H9 (cell line): Measurements from ENCODE around the gene GRIN2A. TPM values are rescaled to one million over a fixed set of nuclear protein-coding genes. Genes with fewer than 3 reads are reported as not detected.

Source experiments
- DNase-seq: peaks from one replicate; pipeline ENCODE4 v3.0.0-alpha.2; 2017
- H2AFZ ChIP-seq: one replicate; pipeline ENCODE4 v1.6.1; 2013; ENCODE audit warnings: mild to moderate bottlenecking, low read length, control low read depth, moderate library complexity
- H2AK5ac ChIP-seq: 2 replicates; pipeline ENCODE4 v1.6.1; 2013; ENCODE audit warnings: low read length, control low read depth, mixed read lengths; ENCODE audit not compliant: insufficient read length
- H2BK120ac ChIP-seq: one replicate; pipeline ENCODE4 v1.6.1; 2013; ENCODE audit warnings: low read depth, mild to moderate bottlenecking, low read length, control low read depth, inconsistent platforms; ENCODE audit not compliant: poor library complexity, severe bottlenecking
- H2BK12ac ChIP-seq: 2 replicates; pipeline ENCODE4 v1.6.1; 2013; ENCODE audit warnings: low read length, control low read depth, mixed read lengths, low read depth; ENCODE audit not compliant: insufficient read length
- H2BK15ac ChIP-seq: 2 replicates; pipeline ENCODE4 v1.6.1; 2013; ENCODE audit warnings: low read depth, low read length, control low read depth
- H2BK20ac ChIP-seq: one replicate; pipeline ENCODE4 v1.6.1; 2013; ENCODE audit warnings: low read depth, mild to moderate bottlenecking, low read length, control low read depth, inconsistent platforms; ENCODE audit not compliant: poor library complexity, severe bottlenecking
- H2BK5ac ChIP-seq: 2 replicates; pipeline ENCODE4 v1.6.1; 2013; ENCODE audit warnings: low read length, control low read depth, mixed read lengths; ENCODE audit not compliant: insufficient read length
- H3K14ac ChIP-seq: 2 replicates; pipeline ENCODE4 v1.6.1; 2013; ENCODE audit warnings: low read length, control low read depth; ENCODE audit not compliant: insufficient read depth
- H3K18ac ChIP-seq: 2 replicates; pipeline ENCODE4 v1.6.1; 2013; ENCODE audit warnings: low read depth, mild to moderate bottlenecking, mixed read lengths, low read length, control low read depth; ENCODE audit not compliant: insufficient read length
- H3K23ac ChIP-seq: 2 replicates; pipeline ENCODE4 v1.6.1; 2013; ENCODE audit warnings: low read length, control low read depth, mixed read lengths, low read depth; ENCODE audit not compliant: insufficient read length
- H3K23me2 ChIP-seq: 2 replicates; pipeline ENCODE4 v1.6.1; 2013; ENCODE audit warnings: low read depth, mild to moderate bottlenecking, mixed read lengths, low read length, control low read depth; ENCODE audit not compliant: insufficient read length, poor library complexity, severe bottlenecking
- H3K27ac ChIP-seq: 2 replicates; pipeline ENCODE4 v1.5.1; 2013; ENCODE audit warnings: low read length, control low read depth, mixed read lengths, low read depth; ENCODE audit not compliant: insufficient read length
- H3K27me3 ChIP-seq: 2 replicates; pipeline ENCODE4 v1.6.1; 2013; ENCODE audit warnings: low read length, control low read depth, inconsistent platforms; ENCODE audit not compliant: insufficient read depth
- H3K4ac ChIP-seq: 2 replicates; pipeline ENCODE4 v1.6.1; 2013; ENCODE audit warnings: low read depth, mild to moderate bottlenecking, control low read depth, inconsistent platforms, low read length, moderate library complexity
- H3K4me1 ChIP-seq: 2 replicates; pipeline ENCODE4 v1.6.1; 2013; ENCODE audit warnings: low read length, control low read depth, inconsistent platforms; ENCODE audit not compliant: insufficient read depth
- H3K4me2 ChIP-seq: 2 replicates; pipeline ENCODE4 v1.6.1; 2013; ENCODE audit warnings: low read length, control low read depth, mixed read lengths; ENCODE audit not compliant: insufficient read length, insufficient read depth
- H3K56ac ChIP-seq: 2 replicates; pipeline ENCODE4 v1.6.1; 2013; ENCODE audit warnings: low read depth, mild to moderate bottlenecking, mixed read lengths, low read length, control low read depth; ENCODE audit not compliant: insufficient read length
- H3K79me1 ChIP-seq: 2 replicates; pipeline ENCODE4 v1.6.1; 2013; ENCODE audit warnings: low read depth, mild to moderate bottlenecking, moderate library complexity, low read length, control low read depth, inconsistent platforms; ENCODE audit not compliant: insufficient read depth, poor library complexity, severe bottlenecking
- H3K79me2 ChIP-seq: 2 replicates; pipeline ENCODE4 v1.6.1; 2013; ENCODE audit warnings: low read length, control low read depth, inconsistent platforms; ENCODE audit not compliant: insufficient read depth
- H3K9ac ChIP-seq: 2 replicates; pipeline ENCODE4 v1.6.1; 2013; ENCODE audit warnings: low read length, control low read depth, mixed read lengths; ENCODE audit not compliant: insufficient read length; ENCODE audit errors: extremely low read depth
- H3K9me3 ChIP-seq: one replicate; pipeline ENCODE4 v1.6.1; 2013; ENCODE audit warnings: low read depth, low read length, inconsistent platforms; ENCODE audit not compliant: control insufficient read depth
- H3T11ph ChIP-seq: one replicate; pipeline ENCODE4 v1.6.1; 2013; ENCODE audit warnings: mild to moderate bottlenecking, low read length, control low read depth, inconsistent platforms
- H4K20me1 ChIP-seq: one replicate; pipeline ENCODE4 v1.6.1; 2013; ENCODE audit not compliant: control insufficient read depth, insufficient read length, insufficient read depth
- H4K5ac ChIP-seq: 2 replicates; pipeline ENCODE4 v1.6.1; 2013; ENCODE audit warnings: low read depth, mild to moderate bottlenecking, mixed read lengths, low read length, control low read depth; ENCODE audit not compliant: insufficient read length
- H4K8ac ChIP-seq: replicated peaks from 2 replicates; pipeline ENCODE4 v1.6.1; 2013; ENCODE audit warnings: low read length, control low read depth, mixed read lengths, low read depth; ENCODE audit not compliant: insufficient read length
- H4K91ac ChIP-seq: 2 replicates; pipeline ENCODE4 v1.6.1; 2013; ENCODE audit warnings: low read depth, mild to moderate bottlenecking, moderate library complexity, mixed read lengths, low read length, control low read depth; ENCODE audit not compliant: insufficient read length
- H3K27ac Mint-ChIP-seq, 3 experiments: 2 replicates in 2 of 3; 3 replicates in 1 of 3; pipeline ENCODE4 v1.8.0; 2020 to 2021; ENCODE audit warnings: mixed read lengths in 3 of 3, mild to moderate bottlenecking in 1 of 3, moderate library complexity in 1 of 3
- H3K27me3 Mint-ChIP-seq: 2 replicates; pipeline ENCODE4 v1.8.0; 2021; ENCODE audit warnings: low read depth, mild to moderate bottlenecking, moderate library complexity, mixed read lengths
- H3K36me3 Mint-ChIP-seq, 3 experiments: 2 replicates in 2 of 3; 3 replicates in 1 of 3; pipeline ENCODE4 v1.8.0; 2020 to 2021; ENCODE audit warnings: low read depth in 3 of 3, mixed read lengths in 3 of 3; ENCODE audit not compliant: insufficient read depth in 1 of 3
- H3K4me1 Mint-ChIP-seq, 2 experiments: 2 replicates each; pipeline ENCODE4 v1.8.0; 2020; ENCODE audit warnings: mixed read lengths in 2 of 2
- H3K4me3 Mint-ChIP-seq, 2 experiments: 2 replicates in 1 of 2; 3 replicates in 1 of 2; pipeline ENCODE4 v1.8.0; 2020 to 2021; ENCODE audit warnings: mild to moderate bottlenecking in 2 of 2, mixed read lengths in 2 of 2, moderate library complexity in 1 of 2
- H3K9me3 Mint-ChIP-seq, 2 experiments: 2 replicates in 1 of 2; 3 replicates in 1 of 2; pipeline ENCODE4 v1.8.0; 2020; ENCODE audit warnings: mild to moderate bottlenecking in 2 of 2, mixed read lengths in 2 of 2, moderate library complexity in 1 of 2
- CTCF ChIP-seq: fragments of 200-600 bp; sonication (generic); conservative IDR thresholded peaks from 3 replicates; pipeline ENCODE4 v1.8.0; 2021; ENCODE audit warnings: antibody characterized with exemption, mild to moderate bottlenecking
- total RNA-seq: library from RNA; stranded (reverse); gene quantifications from 2 replicates; pipeline ENCODE4 v1.2.1, GENCODE V29; 2021

GRIN2A gene
- total RNA-seq, 1 experiment from 2014 or later = 1.5 TPM

- no peaks in the 10 kb centered on the region; the same call in 1 of the 2 replicates for H3K27me3 ChIP-seq
- Mint-ChIP-seq H3K36me3 (no peaks in the 10 kb centered on the region), H3K27ac (no peak overlapping the region), H3K4me1 (peaks cover 6 to 9% of the 10 kb centered on the region in 2 experiments; a peak in 3 of 4 replicates), H3K27me3 (peaks cover 1% of the 10 kb centered on the region; the same call in 1 of the 2 replicates), H3K4me3 (no peak overlapping the region), H3K9me3 (no peaks in the 10 kb centered on the region)
- H3K14ac ChIP-seq = no peak overlapping the region
- no peaks in the 10 kb centered on the region for H3K9me3 ChIP-seq
- no peak overlapping the region for H2BK12ac ChIP-seq
- H3K4me1 ChIP-seq = no peaks in the 10 kb centered on the region
- H3K79me1 ChIP-seq = no peaks in the 10 kb centered on the region
- H3K23ac ChIP-seq = no peak overlapping the region
- no peak overlapping the region for H3K4ac ChIP-seq
- no peak overlapping the region for H4K91ac ChIP-seq
- no peak overlapping the region for H3K56ac ChIP-seq
- H2BK20ac ChIP-seq = no peak overlapping the region
- H3T11ph ChIP-seq = no peak overlapping the region
- H3K23me2 ChIP-seq = no peaks in the 10 kb centered on the region
- no peak overlapping the region for H4K5ac ChIP-seq
- no peak overlapping the region for H3K9ac ChIP-seq
- DNase-seq = no peak
- H2BK15ac ChIP-seq = no peak overlapping the region
- no peak overlapping the region for H4K8ac ChIP-seq
- no peak overlapping the region for H2AK5ac ChIP-seq
- H3K27ac ChIP-seq = no peak overlapping the region
- H2BK5ac ChIP-seq = no peak overlapping the region
- H2AFZ ChIP-seq = no peak overlapping the region
- no peak for TF ChIP-seq CTCF
- no peaks in the 10 kb centered on the region for H3K79me2 ChIP-seq
- H3K18ac ChIP-seq = no peak overlapping the region
- H3K4me2 ChIP-seq = no peak overlapping the region
- H4K20me1 ChIP-seq = no peaks in the 10 kb centered on the region
- H2BK120ac ChIP-seq = no peak overlapping the region
These were observed 153.6 kb downstream of the GRIN2A start for GRCh38 chr16:10028644-10029043.
